Ishikawa (cell line): Measurements from ENCODE around the gene CELSR1.

ENCODE experiments used
- CEBPB ChIP-seq: IDR thresholded peaks from 2 replicates; pipeline ENCODE4 v1.6.1; 2012
- CREB1 ChIP-seq: IDR thresholded peaks from 2 replicates; pipeline ENCODE4 v1.6.1; 2012; ENCODE audit warnings: low read depth
- EP300 ChIP-seq: IDR thresholded peaks from 2 replicates; pipeline ENCODE4 v1.6.1; 2012; ENCODE audit warnings: borderline replicate concordance
- NFIC ChIP-seq: IDR thresholded peaks from 2 replicates; pipeline ENCODE4 v1.6.1; 2012
- RAD21 ChIP-seq: IDR thresholded peaks from 2 replicates; pipeline ENCODE4 v1.6.1; 2012; ENCODE audit warnings: low read depth
- TAF1 ChIP-seq: IDR thresholded peaks from 2 replicates; pipeline ENCODE4 v1.6.1; 2012; ENCODE audit warnings: low read depth, mild to moderate bottlenecking
- TEAD4 ChIP-seq: IDR thresholded peaks from 2 replicates; pipeline ENCODE4 v1.6.1; 2012
- YY1 ChIP-seq: IDR thresholded peaks from 2 replicates; pipeline ENCODE4 v1.6.1; 2012; ENCODE audit warnings: low read depth
- TF ChIP-seq, protein P1 (sequence below): IDR thresholded peaks from 2 replicates; pipeline ENCODE4 v1.6.1; 2012
- TF ChIP-seq, protein P2 (sequence below): IDR thresholded peaks from 2 replicates; pipeline ENCODE4 v1.6.1; 2012; ENCODE audit warnings: low read depth, mild to moderate bottlenecking

DNA sequence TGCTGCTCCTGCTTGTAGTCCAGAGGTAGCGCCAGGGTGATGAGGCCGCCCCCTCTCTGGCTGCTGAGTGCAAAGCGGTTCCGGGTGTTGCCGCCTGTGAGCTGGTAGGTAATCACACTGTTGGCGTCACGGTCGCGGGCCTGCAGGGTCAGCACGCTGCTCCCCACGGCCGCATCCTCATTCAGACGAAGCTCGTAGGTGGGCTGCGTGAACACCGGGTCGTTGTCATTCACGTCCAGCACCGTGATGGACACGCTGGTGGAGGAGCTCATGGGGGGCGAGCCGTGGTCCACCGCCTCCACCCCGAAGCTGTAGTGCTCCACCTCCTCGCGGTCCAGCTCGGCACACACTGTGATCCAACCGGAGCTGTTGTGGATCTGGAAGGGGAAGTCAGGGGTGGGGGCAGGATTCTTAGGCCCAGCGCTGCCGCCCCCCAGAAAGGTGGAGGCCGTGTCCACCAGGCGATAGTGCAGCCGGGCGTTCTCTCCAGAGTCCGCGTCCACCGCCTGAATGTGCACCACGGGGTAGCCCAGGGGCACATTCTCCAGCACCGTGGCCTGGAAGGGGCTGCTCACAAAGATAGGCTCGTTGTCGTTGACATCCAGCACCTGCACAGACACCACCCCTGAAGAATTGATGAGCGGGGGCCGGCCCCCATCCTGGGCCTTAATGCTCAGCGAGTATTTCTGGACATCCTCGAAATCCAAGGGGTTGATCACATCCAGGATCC is 2.4 kb downstream of the CELSR1 start:
- TF ChIP-seq, protein P1, sequence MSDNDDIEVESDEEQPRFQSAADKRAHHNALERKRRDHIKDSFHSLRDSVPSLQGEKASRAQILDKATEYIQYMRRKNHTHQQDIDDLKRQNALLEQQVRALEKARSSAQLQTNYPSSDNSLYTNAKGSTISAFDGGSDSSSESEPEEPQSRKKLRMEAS, result no peak
- TF ChIP-seq CEBPB, result no peak
- no peak for TF ChIP-seq RAD21
- TF ChIP-seq, protein P2, sequence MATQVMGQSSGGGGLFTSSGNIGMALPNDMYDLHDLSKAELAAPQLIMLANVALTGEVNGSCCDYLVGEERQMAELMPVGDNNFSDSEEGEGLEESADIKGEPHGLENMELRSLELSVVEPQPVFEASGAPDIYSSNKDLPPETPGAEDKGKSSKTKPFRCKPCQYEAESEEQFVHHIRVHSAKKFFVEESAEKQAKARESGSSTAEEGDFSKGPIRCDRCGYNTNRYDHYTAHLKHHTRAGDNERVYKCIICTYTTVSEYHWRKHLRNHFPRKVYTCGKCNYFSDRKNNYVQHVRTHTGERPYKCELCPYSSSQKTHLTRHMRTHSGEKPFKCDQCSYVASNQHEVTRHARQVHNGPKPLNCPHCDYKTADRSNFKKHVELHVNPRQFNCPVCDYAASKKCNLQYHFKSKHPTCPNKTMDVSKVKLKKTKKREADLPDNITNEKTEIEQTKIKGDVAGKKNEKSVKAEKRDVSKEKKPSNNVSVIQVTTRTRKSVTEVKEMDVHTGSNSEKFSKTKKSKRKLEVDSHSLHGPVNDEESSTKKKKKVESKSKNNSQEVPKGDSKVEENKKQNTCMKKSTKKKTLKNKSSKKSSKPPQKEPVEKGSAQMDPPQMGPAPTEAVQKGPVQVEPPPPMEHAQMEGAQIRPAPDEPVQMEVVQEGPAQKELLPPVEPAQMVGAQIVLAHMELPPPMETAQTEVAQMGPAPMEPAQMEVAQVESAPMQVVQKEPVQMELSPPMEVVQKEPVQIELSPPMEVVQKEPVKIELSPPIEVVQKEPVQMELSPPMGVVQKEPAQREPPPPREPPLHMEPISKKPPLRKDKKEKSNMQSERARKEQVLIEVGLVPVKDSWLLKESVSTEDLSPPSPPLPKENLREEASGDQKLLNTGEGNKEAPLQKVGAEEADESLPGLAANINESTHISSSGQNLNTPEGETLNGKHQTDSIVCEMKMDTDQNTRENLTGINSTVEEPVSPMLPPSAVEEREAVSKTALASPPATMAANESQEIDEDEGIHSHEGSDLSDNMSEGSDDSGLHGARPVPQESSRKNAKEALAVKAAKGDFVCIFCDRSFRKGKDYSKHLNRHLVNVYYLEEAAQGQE, result no peak
- TF ChIP-seq EP300, result no peak
- no peak for TF ChIP-seq TAF1
- no peak for TF ChIP-seq TEAD4
- no peak for TF ChIP-seq NFIC
- TF ChIP-seq CREB1, result no peak
- TF ChIP-seq YY1, result no peak
